WI38 (cell line): Measurements from ENCODE around the gene TUBB2B.

ENCODE experiments used
- H3K4me3 ChIP-seq: 2 replicates; pipeline ENCODE4 v1.5.1; 2011; ENCODE audit warnings: low read depth, mild to moderate bottlenecking, control low read depth, low read length
- TF ChIP-seq, protein P1 (sequence below): IDR thresholded peaks from 2 replicates; pipeline ENCODE4 v1.5.1; 2012; ENCODE audit warnings: low read depth, mild to moderate bottlenecking, control low read depth, low read length

The TUBB2B gene

DNA sequence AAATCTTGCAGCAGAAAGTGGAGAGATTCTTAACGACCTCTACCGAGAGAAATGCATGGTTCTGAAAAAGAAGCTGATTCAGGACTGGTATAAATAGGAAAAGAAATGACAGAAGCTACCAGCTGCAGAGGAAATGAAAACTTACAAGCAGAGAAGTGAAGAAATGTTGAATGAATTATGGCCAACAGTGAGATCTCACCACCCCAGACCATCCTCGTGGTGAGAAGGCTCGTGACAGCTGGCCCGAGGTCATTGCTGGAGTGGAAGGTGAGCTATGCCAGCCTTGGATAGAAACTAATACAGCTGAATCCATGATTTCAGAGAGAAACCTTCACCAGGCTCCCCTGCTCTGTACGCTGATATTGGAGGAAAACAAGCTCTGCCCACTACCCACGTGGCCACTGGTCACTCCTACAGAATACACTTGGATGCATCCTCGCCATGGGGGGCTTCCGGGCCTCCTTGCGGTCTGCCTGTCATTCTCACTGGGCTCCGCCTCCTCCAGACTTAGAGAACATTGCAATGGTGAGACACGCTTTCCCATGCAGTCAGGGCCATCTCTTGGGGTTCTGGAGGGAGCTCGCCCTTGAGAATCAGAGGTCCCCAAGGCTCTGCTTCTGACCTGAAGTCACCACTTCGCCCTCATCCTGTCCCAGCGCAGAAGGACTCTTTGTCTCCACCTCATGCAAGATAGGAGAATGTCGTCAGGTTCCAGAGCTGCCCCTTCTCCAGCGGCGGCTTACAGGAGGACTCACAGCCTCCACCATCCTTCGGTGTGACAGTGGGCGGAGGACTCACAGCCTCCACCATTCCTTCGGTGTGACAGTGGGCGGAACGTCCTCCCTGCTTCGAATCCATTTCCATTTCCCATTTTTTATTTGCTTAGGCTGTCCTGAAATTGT, 10.6 kb upstream of the TUBB2B start:
- no peak overlapping the region for H3K4me3 ChIP-seq
- TF ChIP-seq, protein P1, sequence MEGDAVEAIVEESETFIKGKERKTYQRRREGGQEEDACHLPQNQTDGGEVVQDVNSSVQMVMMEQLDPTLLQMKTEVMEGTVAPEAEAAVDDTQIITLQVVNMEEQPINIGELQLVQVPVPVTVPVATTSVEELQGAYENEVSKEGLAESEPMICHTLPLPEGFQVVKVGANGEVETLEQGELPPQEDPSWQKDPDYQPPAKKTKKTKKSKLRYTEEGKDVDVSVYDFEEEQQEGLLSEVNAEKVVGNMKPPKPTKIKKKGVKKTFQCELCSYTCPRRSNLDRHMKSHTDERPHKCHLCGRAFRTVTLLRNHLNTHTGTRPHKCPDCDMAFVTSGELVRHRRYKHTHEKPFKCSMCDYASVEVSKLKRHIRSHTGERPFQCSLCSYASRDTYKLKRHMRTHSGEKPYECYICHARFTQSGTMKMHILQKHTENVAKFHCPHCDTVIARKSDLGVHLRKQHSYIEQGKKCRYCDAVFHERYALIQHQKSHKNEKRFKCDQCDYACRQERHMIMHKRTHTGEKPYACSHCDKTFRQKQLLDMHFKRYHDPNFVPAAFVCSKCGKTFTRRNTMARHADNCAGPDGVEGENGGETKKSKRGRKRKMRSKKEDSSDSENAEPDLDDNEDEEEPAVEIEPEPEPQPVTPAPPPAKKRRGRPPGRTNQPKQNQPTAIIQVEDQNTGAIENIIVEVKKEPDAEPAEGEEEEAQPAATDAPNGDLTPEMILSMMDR, result no peak

DNA sequence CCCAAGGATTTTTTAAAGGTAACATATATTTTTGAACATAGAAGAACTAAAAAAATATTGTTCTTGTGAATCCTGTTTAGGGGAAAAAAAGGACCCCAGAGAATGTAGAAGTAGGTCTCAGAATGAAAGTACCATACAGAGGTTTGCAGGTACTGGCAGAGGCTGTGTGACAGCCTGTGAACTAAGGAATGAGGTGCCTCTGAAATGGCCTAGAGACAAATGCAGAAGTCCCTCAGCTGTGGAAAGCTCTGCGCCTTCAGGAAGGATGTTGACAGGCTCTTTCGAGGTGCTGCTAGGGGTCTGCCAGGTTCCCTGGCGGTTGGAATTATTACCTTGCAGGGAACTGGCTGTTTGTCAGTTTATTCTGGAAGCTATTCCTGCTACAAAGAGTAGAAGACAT, 8.6 kb upstream of the TUBB2B start:
- TF ChIP-seq, protein P1, result no peak

DNA sequence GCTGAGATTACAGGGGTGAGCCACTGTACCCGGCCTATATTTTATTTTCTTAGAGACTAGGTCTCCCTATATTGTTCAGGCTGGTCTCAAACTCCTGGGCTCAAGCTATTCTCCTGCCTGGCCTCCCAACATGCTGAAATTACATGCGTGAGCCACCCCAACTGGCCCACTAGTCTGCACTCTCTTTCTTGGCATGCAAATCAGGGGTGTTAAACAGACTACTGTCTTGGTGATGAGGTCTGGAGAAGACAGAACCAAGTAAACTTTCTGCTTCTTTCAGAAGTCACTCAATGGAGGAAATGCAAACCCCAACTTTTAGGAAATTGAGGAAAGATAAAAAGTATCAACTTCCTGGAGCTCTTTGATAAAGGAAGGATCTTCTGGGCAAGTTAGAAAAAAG, 8.0 kb upstream of the TUBB2B start:
- TF ChIP-seq, protein P1, result no peak
- no peak overlapping the region for H3K4me3 ChIP-seq

More for the DNA sequence above, 8.6 kb upstream of the TUBB2B start:
- H3K4me3 ChIP-seq, result no peak overlapping the region

DNA sequence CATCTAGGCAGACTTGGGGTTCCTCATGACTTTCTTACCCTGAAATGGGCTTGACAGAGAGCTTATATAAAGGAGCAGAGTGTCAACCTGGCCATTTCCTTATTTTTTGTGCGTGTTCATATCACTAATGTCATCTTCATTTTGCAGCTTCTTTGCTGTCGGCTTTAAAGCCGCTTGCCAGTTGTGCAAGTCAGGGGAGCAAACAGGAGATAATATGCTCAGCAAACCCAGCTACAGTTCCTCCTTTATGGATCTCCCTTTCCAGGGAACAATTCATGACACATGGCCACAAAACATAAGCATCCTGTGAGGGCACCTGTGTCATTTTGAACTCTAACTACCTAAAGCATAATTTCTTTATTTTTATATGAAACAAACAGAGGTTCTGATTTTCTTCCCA, 6.5 kb upstream of the TUBB2B start:
- H3K4me3 ChIP-seq, result no peak overlapping the region
- TF ChIP-seq, protein P1, result no peak

DNA sequence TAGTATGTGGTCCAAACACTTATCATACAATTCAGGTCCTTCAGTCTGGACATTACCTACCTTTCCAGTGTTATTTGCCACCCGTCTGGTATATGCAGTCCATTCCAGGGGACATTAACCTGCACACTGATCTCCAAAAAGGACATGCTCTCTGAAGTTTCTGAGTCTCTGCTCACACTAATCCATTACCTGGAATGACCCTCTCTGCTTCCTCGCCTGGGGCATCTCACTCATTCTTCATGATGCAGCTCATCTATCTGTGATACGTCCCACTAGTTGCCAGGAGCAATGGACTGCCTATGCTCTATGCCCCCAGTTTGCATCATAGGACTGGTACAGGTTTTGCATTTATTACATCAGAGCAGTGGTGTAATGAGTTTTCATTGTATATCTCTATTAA, 5.9 kb upstream of the TUBB2B start:
- TF ChIP-seq, protein P1, result no peak
- no peak overlapping the region for H3K4me3 ChIP-seq

DNA sequence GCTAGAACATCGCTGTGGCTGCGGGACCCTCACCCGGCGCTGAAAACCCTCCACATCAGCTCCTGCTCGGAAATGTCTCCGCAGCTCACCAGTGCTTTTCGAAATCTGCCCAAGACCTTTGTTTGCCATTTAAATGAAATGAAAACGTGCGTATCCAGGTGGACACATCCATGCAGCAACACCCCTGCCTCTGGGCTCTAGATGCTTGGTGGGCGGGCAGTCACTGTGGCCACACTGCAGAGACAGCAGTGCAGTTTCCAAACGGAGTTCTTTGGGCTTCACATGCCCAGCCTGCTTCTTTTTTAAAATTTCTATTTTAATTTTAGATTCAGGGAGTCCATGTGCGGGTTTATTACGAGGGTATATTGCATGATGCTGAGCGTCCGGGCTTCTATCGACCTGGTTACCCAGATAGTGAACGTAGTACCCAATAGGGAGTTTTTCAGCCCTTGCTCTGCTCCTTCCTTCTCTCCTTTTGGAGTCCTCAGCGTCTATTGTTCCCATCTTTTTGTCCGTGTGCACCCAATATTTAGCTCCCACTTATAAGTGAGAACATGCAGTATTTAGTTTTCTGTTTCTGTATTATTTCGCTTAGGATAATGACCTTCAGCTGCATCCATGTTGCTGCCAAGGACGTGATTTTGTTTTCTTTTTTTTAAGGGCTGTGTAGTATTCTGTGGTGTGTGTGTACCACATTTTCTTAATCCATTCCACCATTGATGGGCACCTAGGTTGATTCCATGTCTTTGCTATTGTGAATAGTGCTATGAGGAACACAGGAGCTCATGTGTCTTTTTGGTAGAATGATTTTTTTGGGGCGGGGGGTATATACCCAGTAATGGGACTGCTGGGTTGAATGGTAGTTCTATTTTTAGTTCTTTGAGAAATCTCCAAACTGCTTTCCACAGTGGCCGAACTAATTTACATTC, 4.8 kb upstream of the TUBB2B start:
- TF ChIP-seq, protein P1, result no peak
- H3K4me3 ChIP-seq, result peak overlapping the region; percentile 76
